ENCODE results near the gene ORAI1. TPM values are rescaled to one million over a fixed set of nuclear protein-coding genes. Genes with fewer than 3 reads are reported as not detected.
"Not testable (repeated sequence)": the region's sequence is repeated elsewhere in the genome, so short reads cannot be mapped to it uniquely, and the experiment has no call there.

Gene ORAI1
- polyA plus RNA-seq, 3 donors = 9.1 to 14.5 (median 13.9) TPM

DNA sequence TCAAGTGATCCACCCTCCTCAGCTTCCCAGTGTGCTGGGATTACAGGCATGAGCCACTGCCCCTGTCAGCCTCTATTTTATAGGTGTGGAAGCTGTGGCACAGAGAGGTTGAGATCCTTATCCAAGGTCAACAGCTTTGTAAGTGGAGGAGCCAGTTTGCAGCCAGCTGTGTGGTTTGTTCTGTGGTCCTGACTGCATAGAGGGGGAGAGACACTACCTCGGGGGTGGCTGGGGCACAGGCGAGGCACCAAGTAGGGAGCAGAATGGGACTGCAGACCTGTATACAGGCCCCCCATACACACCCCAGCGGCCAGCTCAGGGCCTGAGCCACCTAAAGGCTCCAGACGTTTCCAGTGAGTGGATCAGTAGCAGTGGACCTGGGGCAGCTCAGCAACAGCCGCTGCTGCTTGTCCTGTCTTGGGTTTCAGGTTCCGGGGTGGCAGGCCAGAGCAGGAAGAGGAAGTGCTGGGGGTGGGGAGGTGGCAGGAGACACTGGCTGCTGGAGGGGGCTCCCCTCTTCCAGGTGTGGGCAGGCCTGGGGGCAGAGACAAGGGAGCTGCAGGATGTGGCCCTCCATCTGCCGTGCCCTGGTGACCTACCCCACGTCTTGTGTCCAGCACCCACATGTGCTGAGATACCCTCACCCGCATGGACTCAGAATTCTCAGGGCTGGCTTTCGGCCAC, 11.0 kb downstream of the ORAI1 start:
- no peak overlapping the region for H3K27ac ChIP-seq (ENCODE audit: low read depth, low read length)
- 53 to 65% (median 55%) methylated on average over 10 of the region's 10 CpGs for WGBS, 3 donors

DNA sequence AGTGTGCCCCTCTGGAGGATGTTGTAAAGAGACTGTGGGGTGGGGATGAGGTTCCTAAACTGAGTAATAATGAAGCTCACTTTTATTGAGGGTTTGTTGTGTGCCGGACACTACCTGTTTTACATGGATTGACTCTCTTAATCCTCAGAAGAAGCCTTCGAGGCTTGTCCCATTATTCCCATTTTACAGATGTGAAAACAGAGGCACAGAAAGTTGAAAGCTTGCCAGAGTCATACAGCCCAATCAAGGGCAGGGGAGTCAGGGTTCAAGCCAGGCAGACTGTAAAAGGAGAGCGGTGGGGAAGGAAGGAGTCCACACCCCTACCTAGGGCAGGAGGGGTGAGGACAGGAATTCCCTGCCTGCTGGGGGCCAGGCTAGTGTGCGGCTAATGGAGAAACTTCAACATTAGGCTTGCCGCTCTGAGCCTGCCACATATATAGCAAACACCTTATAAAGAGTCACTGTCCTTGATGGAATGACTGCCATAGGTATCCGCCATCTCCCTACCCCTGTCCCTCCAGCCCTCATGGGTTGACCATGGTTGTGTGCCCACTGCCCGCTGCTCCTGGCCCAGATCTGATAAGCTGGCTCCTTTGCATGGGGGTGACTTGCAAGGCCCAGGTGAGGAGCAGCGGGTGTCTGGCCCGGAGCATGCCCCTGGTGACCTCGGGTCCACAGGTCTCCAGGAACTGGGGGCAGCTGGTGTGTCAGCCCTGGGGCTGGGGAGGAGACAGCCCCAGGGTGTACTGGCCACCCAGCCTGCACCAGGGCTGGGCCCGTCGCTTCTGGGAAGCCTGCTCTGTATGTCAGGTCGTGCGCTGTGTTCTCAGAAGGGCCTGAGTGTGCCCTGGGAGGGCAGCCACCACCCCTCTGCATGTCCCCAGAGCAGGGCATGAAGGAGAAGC, 12.2 kb downstream of the ORAI1 start:
- 89 to 96% (median 94%) methylated on average over 14 of the region's 14 CpGs for WGBS, 3 donors
- H3K27ac ChIP-seq (ENCODE audit: low read depth, low read length) = no peak overlapping the region

DNA sequence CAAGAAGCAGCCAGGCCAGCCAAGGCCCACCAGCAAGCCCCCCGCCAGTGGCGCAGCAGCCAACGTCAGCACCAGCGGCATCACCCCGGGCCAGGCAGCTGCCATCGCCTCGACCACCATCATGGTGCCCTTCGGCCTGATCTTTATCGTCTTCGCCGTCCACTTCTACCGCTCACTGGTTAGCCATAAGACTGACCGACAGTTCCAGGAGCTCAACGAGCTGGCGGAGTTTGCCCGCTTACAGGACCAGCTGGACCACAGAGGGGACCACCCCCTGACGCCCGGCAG, 15.0 kb downstream of the ORAI1 start:
- H3K27ac ChIP-seq (ENCODE audit: low read depth, low read length) = no peak overlapping the region
- 94 to 97% (median 95%) methylated on average over 18 of the region's 18 CpGs for WGBS, 3 donors

GRCh38 chr12:121648458-121649028, 22.2 kb downstream of the ORAI1 start:
- 91 to 93% (median 92%) methylated on average over 11 of the region's 11 CpGs for WGBS, 3 donors
- no peak overlapping the region for H3K27ac ChIP-seq (ENCODE audit: low read depth, low read length)

GRCh38 chr12:121649322-121649721, 23.0 kb downstream of the ORAI1 start:
- H3K27ac ChIP-seq (ENCODE audit: low read depth, low read length) = no peak overlapping the region
- 71 to 90% (median 73%) methylated on average over 5 of the region's 5 CpGs for WGBS, 3 donors

DNA sequence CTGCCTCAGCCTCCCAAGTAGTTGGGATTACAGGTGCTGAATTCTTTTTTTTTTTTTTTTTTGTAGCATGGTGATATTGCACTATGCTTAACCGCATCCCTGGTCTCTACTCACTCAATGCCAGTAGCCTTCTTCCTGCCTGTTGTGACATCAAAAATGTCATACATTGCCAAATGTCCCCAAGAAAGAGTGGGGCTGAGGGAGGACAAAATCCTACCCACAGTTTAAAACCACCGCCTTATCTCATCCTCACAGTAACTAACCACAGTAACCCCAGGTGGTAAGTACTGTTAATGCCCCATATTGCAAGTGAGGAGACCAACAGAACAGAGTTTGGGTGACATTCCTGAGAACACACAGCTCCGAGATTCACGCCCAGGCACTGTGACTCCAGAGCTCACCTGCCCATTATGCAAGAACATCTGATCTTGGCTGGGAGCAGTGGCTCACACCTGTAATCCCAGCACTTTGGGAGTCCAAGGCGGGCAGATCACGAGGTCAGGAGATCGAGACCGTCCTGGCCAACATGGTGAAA, 23.6 kb downstream of the ORAI1 start:
- WGBS, 3 donors = 66 to 87% (median 73%) methylated on average over 8 of the region's 8 CpGs
- no peak overlapping the region for H3K27ac ChIP-seq (ENCODE audit: low read depth, low read length)

- no peak overlapping the region for H3K27ac ChIP-seq (ENCODE audit: low read depth, low read length)
- 87 to 91% (median 90%) methylated on average over 8 of the region's 8 CpGs for WGBS, 3 donors
Measured at GRCh38 chr12:121651320-121651719, 25.0 kb downstream of the ORAI1 start.

- WGBS, 3 donors = 68 to 91% (median 72%) methylated on average over 12 to 16 of the region's 16 CpGs
- no peak overlapping the region for H3K27ac ChIP-seq (ENCODE audit: low read depth, low read length)
Measured at GRCh38 chr12:121652767-121653497, 26.6 kb downstream of the ORAI1 start.

GRCh38 chr12:121653999-121654398, 27.7 kb downstream of the ORAI1 start:
- 62 to 66% (median 64%) methylated on average over 15 to 18 of the region's 18 CpGs for WGBS, 3 donors
- H3K27ac ChIP-seq (ENCODE audit: low read depth, low read length) = no peak overlapping the region

DNA sequence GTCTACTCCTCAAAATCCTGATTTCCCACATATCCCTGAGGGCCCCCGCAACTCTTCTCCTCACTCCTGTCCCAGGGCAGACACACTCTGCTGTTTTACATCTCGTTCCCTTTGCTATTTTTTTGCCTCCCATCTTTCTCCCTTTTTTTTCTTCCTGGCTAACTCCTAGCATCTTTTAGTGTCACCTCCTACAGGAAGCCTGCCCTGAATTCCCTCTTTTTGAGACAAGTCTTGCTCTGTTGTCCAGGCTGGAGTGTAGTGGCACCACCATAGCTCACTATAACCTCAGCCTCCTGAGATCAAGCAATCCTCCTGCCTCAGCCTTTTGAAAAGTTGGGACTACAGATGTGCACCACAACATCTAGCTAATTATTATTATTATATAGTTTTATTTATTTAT, 29.8 kb downstream of the ORAI1 start:
- WGBS, 3 donors = 95 to 98% (median 96%) methylated on average over 2 of the region's 2 CpGs
- no peak overlapping the region for H3K27ac ChIP-seq (ENCODE audit: low read depth, low read length)

DNA sequence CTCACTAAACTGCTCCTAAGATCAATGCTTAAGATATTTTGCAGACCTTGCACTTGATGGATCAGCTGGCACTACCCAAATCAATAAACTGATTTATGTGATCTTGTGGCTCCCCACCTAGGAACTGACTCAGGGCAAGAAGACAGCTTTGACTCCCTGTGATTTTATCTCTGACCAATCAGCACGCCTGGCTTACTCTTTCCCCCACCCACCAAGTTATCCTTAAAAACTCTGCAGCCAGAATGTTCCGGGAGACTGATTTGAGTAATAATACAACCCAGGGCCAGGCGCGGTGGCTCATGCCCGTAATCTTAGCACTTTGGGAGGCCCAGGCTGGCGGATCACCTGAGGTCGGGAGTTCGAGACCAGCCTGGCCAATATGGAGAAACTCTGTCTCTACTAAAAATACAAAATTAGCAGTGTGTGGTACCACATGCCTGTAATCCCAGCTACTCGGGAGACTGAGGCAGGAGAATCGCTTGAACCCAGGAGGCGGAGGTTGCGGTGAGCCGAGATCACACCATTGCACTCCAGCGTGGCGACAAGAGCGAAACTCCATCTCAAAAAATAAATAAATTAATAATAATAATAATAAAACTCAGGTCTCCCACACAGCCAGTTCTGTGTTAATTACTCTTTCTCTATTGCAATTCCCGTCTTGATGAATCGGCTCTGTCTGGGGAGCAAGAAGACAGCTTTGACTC, 31.1 kb downstream of the ORAI1 start:
- no peak overlapping the region for H3K27ac ChIP-seq (ENCODE audit: low read depth, low read length)
- 89 to 92% (median 91%) methylated on average over 18 of the region's 18 CpGs for WGBS, 3 donors

GRCh38 chr12:121661353-121662105, 35.2 kb downstream of the ORAI1 start:
- not testable (repeated sequence) for H3K27ac ChIP-seq (ENCODE audit: low read depth, low read length)
- WGBS, 3 donors = 83 to 91% (median 84%) methylated on average over 11 of the region's 11 CpGs

DNA sequence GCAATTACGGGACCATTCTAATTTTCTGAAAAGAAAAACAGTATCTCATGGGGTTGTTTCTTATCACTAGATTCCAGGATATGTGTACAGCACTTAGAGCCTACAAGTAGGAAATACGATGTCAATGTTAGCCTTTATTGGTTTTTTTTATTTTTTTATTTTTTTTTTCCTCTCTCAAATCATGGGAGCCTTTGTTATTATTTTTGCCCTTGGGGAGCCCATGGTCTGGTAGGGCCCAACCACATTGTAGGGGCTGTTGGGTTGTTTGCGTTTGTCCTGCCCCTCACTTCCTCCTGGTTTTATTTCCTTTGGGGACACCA, 37.2 kb downstream of the ORAI1 start:
- WGBS, 3 donors = 51 to 79% (median 60%) methylated on average over 3 of the region's 3 CpGs
- H3K27ac ChIP-seq (ENCODE audit: low read depth, low read length) = no peak overlapping the region

GRCh38 chr12:121666829-121667228, 40.5 kb downstream of the ORAI1 start:
- 76 to 87% (median 83%) methylated on average over 6 of the region's 6 CpGs for WGBS, 3 donors
- not testable (repeated sequence) for H3K27ac ChIP-seq (ENCODE audit: low read depth, low read length)

- no peak overlapping the region for H3K27ac ChIP-seq (ENCODE audit: low read depth, low read length)
- WGBS, 3 donors = 74 to 84% (median 75%) methylated on average over 18 of the region's 18 CpGs
Measured at GRCh38 chr12:121668750-121669520, 42.6 kb downstream of the ORAI1 start.

DNA sequence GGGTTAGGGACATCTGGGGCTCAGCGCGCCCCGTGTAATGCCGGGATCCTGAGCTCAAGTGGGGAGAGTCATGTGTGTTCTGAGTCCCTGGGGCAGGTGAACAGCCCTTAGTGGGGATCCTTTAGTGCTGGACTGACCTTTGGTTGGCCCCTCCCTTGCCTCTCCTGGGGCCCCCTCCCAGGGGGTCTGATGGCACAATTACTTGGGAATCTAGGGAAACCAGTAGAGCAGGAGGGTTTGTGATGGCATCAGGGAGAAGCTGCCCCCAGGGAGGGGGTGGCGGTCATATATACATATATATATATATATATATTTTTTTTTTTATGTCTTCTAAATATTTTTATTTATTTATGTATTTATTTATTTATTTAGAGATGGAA, 43.2 kb downstream of the ORAI1 start, which contains the start of gene MORN3:
MORN3 (minus strand) TSS at position 134 of the 380 bp plus-strand sequence. CDS start 171 bp downstream, outside the sequence.
- WGBS, 3 donors = 94 to 98% (median 96%) methylated on average over 5 of the region's 5 CpGs
- H3K27ac ChIP-seq (ENCODE audit: low read depth, low read length) = no peak within 1 kb of the TSS

DNA sequence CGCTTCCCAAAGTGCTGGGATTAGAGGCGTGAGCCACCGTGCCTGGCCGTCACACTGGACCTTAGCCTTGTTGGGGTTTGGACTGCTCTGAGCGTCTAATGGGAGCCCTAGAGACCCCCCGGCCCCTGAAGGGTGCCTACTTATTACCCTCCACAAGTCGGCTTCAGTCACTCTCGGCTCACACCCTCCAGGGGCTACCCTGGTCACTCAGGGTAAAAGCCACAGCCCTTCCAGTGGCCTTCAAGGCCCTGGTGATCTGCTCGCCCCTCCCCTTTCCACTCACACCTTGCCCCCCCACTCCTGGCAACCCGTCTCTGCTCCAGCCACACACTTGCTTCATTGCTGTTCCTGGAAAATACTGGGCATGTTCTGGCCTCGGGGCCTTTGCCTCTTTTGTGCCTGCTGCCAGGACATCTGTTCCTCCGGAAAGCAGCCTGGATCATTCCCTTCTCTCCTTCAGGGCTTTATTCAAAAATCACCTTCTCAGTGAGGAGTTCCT, 46.7 kb downstream of the ORAI1 start:
- no peak overlapping the region for H3K27ac ChIP-seq (ENCODE audit: low read depth, low read length)
- 30 to 71% (median 57%) methylated on average over 11 to 12 of the region's 12 CpGs for WGBS, 3 donors
